UCSD-AML1 (cell line): ENCODE results near the gene PDGFA.
"Not testable (repeated sequence)": the region's sequence is repeated elsewhere in the genome, so short reads cannot be mapped to it uniquely, and the experiment has no call there.

Experiments used
- DNase-seq: peaks from one replicate; lab custom pipeline; 2025; ENCODE audit not compliant: unreplicated experiment; lab: John Stamatoyannopoulos, UW

Gene PDGFA

GRCh38 chr7:552151-552867, 32.7 kb upstream of the PDGFA start:
- not testable (repeated sequence) for DNase-seq

- DNase-seq = not testable (repeated sequence)
These were observed 31.9 kb upstream of the PDGFA start for GRCh38 chr7:551615-551970.

GRCh38 chr7:550881-551614, 31.4 kb upstream of the PDGFA start:
- DNase-seq = no peak

- no peak for DNase-seq
These were observed 30.4 kb upstream of the PDGFA start for GRCh38 chr7:549891-550625.

- no peak for DNase-seq
These were observed 29.6 kb upstream of the PDGFA start for GRCh38 chr7:549066-549890.

GRCh38 chr7:548401-548800, 28.8 kb upstream of the PDGFA start:
- DNase-seq = no peak

GRCh38 chr7:545470-545869, 25.8 kb upstream of the PDGFA start:
- no peak for DNase-seq

- DNase-seq = no peak
These were observed 24.9 kb upstream of the PDGFA start for GRCh38 chr7:544338-545221.

GRCh38 chr7:543501-544337, 24.1 kb upstream of the PDGFA start:
- no peak for DNase-seq

- peak; percentile 15 for DNase-seq
These were observed 23.3 kb upstream of the PDGFA start for GRCh38 chr7:542713-543500.

GRCh38 chr7:542131-542712, 22.6 kb upstream of the PDGFA start:
- DNase-seq = no peak

GRCh38 chr7:541661-542060, 22.0 kb upstream of the PDGFA start:
- no peak for DNase-seq

- no peak for DNase-seq
These were observed 21.4 kb upstream of the PDGFA start for GRCh38 chr7:540997-541396.

- no peak for DNase-seq
These were observed 20.9 kb upstream of the PDGFA start for GRCh38 chr7:540579-540978.

GRCh38 chr7:539731-540411, 20.2 kb upstream of the PDGFA start:
- no peak for DNase-seq

GRCh38 chr7:538764-539685, 19.4 kb upstream of the PDGFA start:
- DNase-seq = no peak
